Measurements from ENCODE around the gene CNNM2. TPM values are rescaled to one million over a fixed set of nuclear protein-coding genes. Genes with fewer than 3 reads are reported as not detected.

The CNNM2 gene
- total RNA-seq, 2 donors from 2014 or later, result 25.2 to 29.3 TPM

DNA sequence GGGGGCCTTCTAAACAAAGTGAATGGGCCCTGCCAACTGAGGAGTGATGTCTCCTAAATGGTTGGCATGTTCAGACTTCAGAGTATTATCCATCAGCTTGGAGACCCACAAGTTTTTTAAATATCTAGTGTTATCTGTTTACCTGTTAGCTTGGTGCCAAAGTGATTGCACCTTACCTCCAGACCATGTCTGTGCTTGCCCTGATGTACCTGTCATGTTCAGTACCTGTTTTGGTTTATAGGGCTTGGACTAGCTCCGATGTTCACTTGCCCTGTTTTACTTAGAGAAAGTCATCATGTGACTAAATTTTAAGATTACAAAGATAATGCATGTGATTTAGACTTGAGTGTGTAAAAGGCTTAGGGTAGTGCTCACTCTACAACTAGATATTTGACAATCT, 67.7 kb downstream of the CNNM2 start:
- intact Hi-C loops (cut with DNase I), result no loop called here
- Histone ChIP-seq H3K27ac (no peak overlapping the region), H3K4me3 (no peak overlapping the region), H3K9ac (ENCODE audit: low read depth in 2 of 2, low read length in 2 of 2) (no peak overlapping the region), H3K4me1 (no peaks in the 10 kb centered on the region), H3K36me3 (no peaks in the 10 kb centered on the region), H3K27me3 (no peaks in the 10 kb centered on the region), H3K9me3 (no peaks in the 10 kb centered on the region)
- TF ChIP-seq, protein P1, sequence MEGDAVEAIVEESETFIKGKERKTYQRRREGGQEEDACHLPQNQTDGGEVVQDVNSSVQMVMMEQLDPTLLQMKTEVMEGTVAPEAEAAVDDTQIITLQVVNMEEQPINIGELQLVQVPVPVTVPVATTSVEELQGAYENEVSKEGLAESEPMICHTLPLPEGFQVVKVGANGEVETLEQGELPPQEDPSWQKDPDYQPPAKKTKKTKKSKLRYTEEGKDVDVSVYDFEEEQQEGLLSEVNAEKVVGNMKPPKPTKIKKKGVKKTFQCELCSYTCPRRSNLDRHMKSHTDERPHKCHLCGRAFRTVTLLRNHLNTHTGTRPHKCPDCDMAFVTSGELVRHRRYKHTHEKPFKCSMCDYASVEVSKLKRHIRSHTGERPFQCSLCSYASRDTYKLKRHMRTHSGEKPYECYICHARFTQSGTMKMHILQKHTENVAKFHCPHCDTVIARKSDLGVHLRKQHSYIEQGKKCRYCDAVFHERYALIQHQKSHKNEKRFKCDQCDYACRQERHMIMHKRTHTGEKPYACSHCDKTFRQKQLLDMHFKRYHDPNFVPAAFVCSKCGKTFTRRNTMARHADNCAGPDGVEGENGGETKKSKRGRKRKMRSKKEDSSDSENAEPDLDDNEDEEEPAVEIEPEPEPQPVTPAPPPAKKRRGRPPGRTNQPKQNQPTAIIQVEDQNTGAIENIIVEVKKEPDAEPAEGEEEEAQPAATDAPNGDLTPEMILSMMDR (IDR thresholded peaks at IDR 0.05), result no peak
- no peak for DNase-seq

DNA sequence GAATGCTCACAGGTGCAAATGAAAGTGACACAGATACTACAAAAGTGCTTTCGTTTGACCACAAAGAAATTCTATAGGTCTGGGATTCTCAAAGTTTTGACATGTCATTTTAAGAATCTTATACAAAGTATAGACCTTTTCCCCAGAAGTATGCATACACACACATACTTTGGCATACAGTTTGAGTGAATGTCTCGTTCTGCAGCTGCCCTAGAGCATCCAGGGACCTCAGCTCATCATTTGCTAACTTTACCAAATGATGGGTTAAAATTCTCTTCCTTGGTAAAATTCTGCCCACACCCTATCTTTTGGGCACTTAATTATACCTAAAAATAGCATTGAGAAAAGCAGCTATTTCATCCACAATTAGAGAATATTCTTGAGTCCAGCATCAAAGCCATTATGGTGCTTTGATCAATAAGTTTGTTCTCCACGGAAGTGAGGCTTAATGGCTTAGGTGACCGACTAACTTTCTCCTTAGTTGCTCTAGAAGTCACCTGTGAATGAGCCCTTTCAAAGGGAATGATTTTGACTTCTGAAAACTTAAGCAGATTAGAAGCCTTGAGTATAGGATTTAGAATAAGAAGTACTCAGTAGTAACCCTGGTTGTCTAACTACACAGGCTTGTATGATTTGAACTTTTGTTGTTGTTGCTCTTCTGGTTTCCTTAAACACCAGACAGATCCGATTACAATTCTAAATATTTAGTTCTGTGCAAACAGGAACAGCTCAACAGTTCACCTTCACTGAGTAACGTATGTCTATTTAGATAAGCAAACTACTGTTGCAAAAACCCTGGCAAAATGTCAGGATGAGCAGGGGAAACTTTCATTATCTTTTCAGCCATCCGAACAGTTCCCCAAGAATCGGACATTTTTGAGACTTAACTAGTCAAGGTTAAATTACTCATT, 70.6 kb downstream of the CNNM2 start:
- no peak for DNase-seq
- no peaks in the 10 kb centered on the region for H3K9me3 ChIP-seq
- no peak overlapping the region for H3K27ac ChIP-seq
- H3K4me1 ChIP-seq, result no peaks in the 10 kb centered on the region
- H3K4me3 ChIP-seq, result no peak overlapping the region
- TF ChIP-seq, protein P1 (IDR thresholded peaks at IDR 0.05), result no peak
- H3K9ac ChIP-seq (ENCODE audit: low read depth in 2 of 2, low read length in 2 of 2), result no peak overlapping the region
- H3K27me3 ChIP-seq, result no peaks in the 10 kb centered on the region
- intact Hi-C loops (cut with DNase I), result no loop called here
- H3K36me3 ChIP-seq, result no peaks in the 10 kb centered on the region

DNA sequence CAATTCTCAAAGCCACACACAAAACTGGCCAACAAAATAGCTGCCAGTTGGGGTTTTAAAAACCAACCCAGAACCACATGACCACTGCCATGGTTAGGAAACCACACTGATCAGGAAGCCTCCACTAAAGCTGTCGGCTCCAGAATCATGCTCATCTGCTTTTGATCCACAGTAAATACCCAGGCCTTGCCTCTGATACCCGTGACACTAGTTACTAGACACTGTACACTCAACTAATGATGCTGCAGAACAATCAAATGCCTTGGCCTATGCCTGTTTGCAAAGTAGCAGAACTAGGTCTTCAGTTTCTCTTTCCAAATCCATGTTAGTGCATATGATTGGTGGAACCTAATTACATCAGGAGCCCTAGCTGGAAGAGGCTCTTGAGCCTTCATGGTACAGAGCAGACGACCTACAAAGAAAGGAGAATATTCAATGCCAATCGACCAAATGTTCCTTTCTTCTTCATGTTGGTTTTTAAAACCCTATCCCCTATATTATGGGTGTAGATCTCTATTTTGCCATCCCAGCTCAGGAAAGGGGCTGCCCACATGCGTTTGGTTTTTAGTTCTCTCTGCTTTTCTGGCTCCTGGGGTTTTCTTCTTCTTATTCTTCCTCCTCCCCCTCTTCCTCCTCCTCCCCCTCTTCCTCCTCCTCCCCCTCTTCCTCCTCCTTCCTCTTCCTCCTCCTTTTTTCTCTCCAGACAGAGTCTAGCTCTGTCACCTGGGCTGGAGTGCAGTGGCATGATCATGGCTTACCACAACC, 76.6 kb downstream of the CNNM2 start:
- DNase-seq, result no peak
- H3K36me3 ChIP-seq, result no peaks in the 10 kb centered on the region
- TF ChIP-seq, protein P1 (IDR thresholded peaks at IDR 0.05), result no peak
- H3K27ac ChIP-seq, result no peak overlapping the region
- no peak overlapping the region for H3K4me3 ChIP-seq
- intact Hi-C loops (cut with DNase I), result no loop called here
- no peaks in the 10 kb centered on the region for H3K9me3 ChIP-seq
- no peaks in the 10 kb centered on the region for H3K27me3 ChIP-seq
- H3K4me1 ChIP-seq, result no peaks in the 10 kb centered on the region
- no peak overlapping the region for H3K9ac ChIP-seq (ENCODE audit: low read depth in 2 of 2, low read length in 2 of 2)

DNA sequence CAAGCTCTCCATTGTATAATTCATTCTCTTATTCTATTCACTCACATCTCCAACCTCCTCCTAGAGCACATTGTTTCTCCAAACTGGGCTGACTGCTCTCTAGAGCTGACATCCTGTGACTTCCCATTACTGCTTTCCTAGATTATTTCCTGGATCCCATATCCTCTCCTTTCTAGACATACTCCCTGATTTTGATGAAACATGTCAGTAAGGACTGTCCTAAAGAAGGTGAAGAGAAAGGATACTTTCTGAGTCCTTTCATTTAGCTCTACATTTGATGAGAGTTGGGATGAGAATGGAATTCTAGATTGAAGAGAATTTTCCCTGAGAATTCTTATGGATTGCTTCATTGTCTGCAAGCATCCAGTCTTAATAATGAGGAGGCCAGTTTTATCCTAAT, 78.8 kb downstream of the CNNM2 start:
- H3K9me3 ChIP-seq, result no peaks in the 10 kb centered on the region
- intact Hi-C loops (cut with DNase I), result no loop called here
- no peak overlapping the region for H3K9ac ChIP-seq (ENCODE audit: low read depth in 2 of 2, low read length in 2 of 2)
- TF ChIP-seq, protein P1 (IDR thresholded peaks at IDR 0.05), result no peak
- DNase-seq, result no peak
- H3K4me3 ChIP-seq, result no peak overlapping the region
- no peaks in the 10 kb centered on the region for H3K27me3 ChIP-seq
- H3K36me3 ChIP-seq, result no peaks in the 10 kb centered on the region
- no peaks in the 10 kb centered on the region for H3K4me1 ChIP-seq
- no peak overlapping the region for H3K27ac ChIP-seq

DNA sequence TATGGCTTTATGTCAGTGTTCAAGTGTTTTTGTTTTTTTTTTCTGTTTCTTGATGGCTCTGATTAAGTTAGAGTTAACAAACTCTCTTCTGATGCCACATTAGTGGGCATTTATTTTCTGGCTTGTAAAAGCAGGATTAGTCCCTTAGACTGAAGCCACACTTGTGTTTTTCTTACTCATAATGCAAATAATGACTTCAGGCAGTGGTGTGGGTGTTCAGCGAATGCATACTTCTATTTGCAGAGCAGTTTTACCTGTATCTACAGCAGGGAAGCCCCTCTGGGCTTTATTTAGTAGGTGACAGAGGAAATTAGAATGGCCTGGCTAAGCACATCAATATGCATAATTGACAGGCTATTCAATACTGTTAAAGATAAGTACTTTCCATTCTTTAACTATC, 79.9 kb downstream of the CNNM2 start:
- intact Hi-C loops (cut with DNase I), result no loop called here
- TF ChIP-seq, protein P1 (IDR thresholded peaks at IDR 0.05), result no peak
- no peaks in the 10 kb centered on the region for H3K4me1 ChIP-seq
- no peaks in the 10 kb centered on the region for H3K9me3 ChIP-seq
- no peak overlapping the region for H3K9ac ChIP-seq (ENCODE audit: low read depth in 2 of 2, low read length in 2 of 2)
- no peak overlapping the region for H3K27ac ChIP-seq
- no peaks in the 10 kb centered on the region for H3K36me3 ChIP-seq
- H3K4me3 ChIP-seq, result no peak overlapping the region
- no peak for DNase-seq
- H3K27me3 ChIP-seq, result no peaks in the 10 kb centered on the region
